Endothelial cell of umbilical vein (primary cell): ENCODE data around the gene ADGRE1. TPM values are rescaled to one million over a fixed set of nuclear protein-coding genes. Genes with fewer than 3 reads are reported as not detected.

Experiments
- BruUV-seq: library from RNA; stranded (reverse); fragments of 400-500 nt; replicated peaks from 2 replicates; lab custom pipeline; 2021; lab: Mats Ljungman, UMichigan
- CTCF ChIA-PET: fragments of 300-600, 350-600 bp; sonication (Branson Sonifier 250); formaldehyde crosslinking; loops from one replicate; lab custom pipeline; 2021; ENCODE audit warnings: antibody characterized with exemption, inconsistent platforms; lab: Charles Lee
- POLR2A ChIA-PET: fragments of 300-600, 350-600 bp; sonication (Branson Sonifier 250); formaldehyde crosslinking; loops from one replicate; lab custom pipeline; 2021; ENCODE audit warnings: antibody characterized with exemption, inconsistent platforms; lab: Charles Lee
- DNase-seq: peaks from one replicate; pipeline ENCODE4 v3.0.0-alpha.2; 2011; ENCODE audit warnings: low read depth, low spot score
- FAIRE-seq: peaks from 2 replicates; lab custom pipeline; 2011; peaks lifted over from hg19 to GRCh38; lab: Jason Lieb, UNC
- H2AFZ ChIP-seq: 2 replicates; pipeline ENCODE4 v1.6.0; 2012; ENCODE audit warnings: low read depth, low read length, control low read depth, inconsistent platforms
- H3K27ac ChIP-seq: 2 replicates; pipeline ENCODE4 v1.5.1; 2011; ENCODE audit warnings: low read depth, mild to moderate bottlenecking, control low read depth, low read length, moderate library complexity; ENCODE audit not compliant: insufficient read depth
- H3K27me3 ChIP-seq, 2 experiments: 2 replicates each; pipeline versions ENCODE4 v1.6.0 to v1.6.1; 2011; ENCODE audit warnings: low read length in 2 of 2, mixed read lengths in 1 of 2; ENCODE audit not compliant: control insufficient read depth in 2 of 2, insufficient read depth in 2 of 2
- H3K36me3 ChIP-seq, 2 experiments: 2 replicates in 1 of 2; 3 replicates in 1 of 2; pipeline ENCODE4 v1.5.1; 2011; ENCODE audit warnings: low read length in 2 of 2, mild to moderate bottlenecking in 1 of 2, moderate library complexity in 1 of 2; ENCODE audit not compliant: control insufficient read depth in 2 of 2, insufficient read depth in 2 of 2; ENCODE audit errors: extremely low read depth in 1 of 2
- H3K4me1 ChIP-seq: 3 replicates; pipeline ENCODE4 v1.5.1; 2011; ENCODE audit warnings: mild to moderate bottlenecking, low read length; ENCODE audit not compliant: control insufficient read depth, insufficient read depth; ENCODE audit errors: extremely low read depth
- H3K4me2 ChIP-seq: 2 replicates; pipeline ENCODE4 v1.6.1; 2011; ENCODE audit warnings: low read length, control low read depth, mixed read lengths; ENCODE audit not compliant: insufficient read depth
- H3K4me3 ChIP-seq, 3 experiments: fragments of 200-600 bp in 1 of 3; sonication (generic), shearing (Covaris generic) in 1 of 3; replicated peaks in 1 of 3; 2 replicates each; pipeline ENCODE4 v1.5.1; 2011 to 2016; ENCODE audit warnings: control low read depth in 3 of 3, low read length in 3 of 3, mild to moderate bottlenecking in 2 of 3, inconsistent platforms in 1 of 3, low read depth in 1 of 3, moderate library complexity in 1 of 3; ENCODE audit not compliant: insufficient read depth in 1 of 3
- H3K79me2 ChIP-seq: 2 replicates; pipeline ENCODE4 v1.6.0; 2012; ENCODE audit warnings: low read length, inconsistent platforms; ENCODE audit not compliant: control insufficient read depth, insufficient read depth
- H3K9ac ChIP-seq: replicated peaks from 2 replicates; pipeline ENCODE3; 2011; ENCODE audit warnings: low read length, control low read depth; ENCODE audit not compliant: insufficient read depth; ENCODE audit errors: extremely low read depth
- H3K9me1 ChIP-seq: replicated peaks from 3 replicates; pipeline ENCODE4 v1.6.0; 2011; ENCODE audit warnings: mild to moderate bottlenecking, low read length; ENCODE audit not compliant: control insufficient read depth, insufficient read depth; ENCODE audit errors: extremely low read depth
- H3K9me3 ChIP-seq: replicated peaks from 2 replicates; pipeline ENCODE4 v1.5.1; 2012; ENCODE audit warnings: low read length, inconsistent platforms; ENCODE audit not compliant: control insufficient read depth, insufficient read depth
- H4K20me1 ChIP-seq: replicated peaks from 2 replicates; pipeline ENCODE3; 2011; ENCODE audit warnings: mild to moderate bottlenecking, low read length; ENCODE audit not compliant: control insufficient read depth, insufficient read depth; ENCODE audit errors: extremely low read depth
- CTCF ChIP-seq, 2 donors: IDR thresholded peaks; 1 replicate in 1 of 2; 2 replicates in 1 of 2; pipeline ENCODE4 v1.5.1; 2011; ENCODE audit warnings: low read length in 2 of 2, mild to moderate bottlenecking in 2 of 2, moderate library complexity in 2 of 2, control low read depth in 1 of 2, inconsistent platforms in 1 of 2, low read depth in 1 of 2; ENCODE audit not compliant: insufficient read depth in 1 of 2; ENCODE audit errors: extremely low read depth in 1 of 2
- EZH2 ChIP-seq: IDR thresholded peaks from 2 replicates; pipeline ENCODE4 v1.6.1; 2012; ENCODE audit warnings: borderline replicate concordance, low read depth, mild to moderate bottlenecking, moderate library complexity, low read length, inconsistent platforms; ENCODE audit not compliant: severe bottlenecking
- FOS ChIP-seq: IDR thresholded peaks from 2 replicates; pipeline ENCODE4 v1.6.1; 2011; ENCODE audit warnings: mild to moderate bottlenecking, low read length, moderate library complexity, borderline replicate concordance; ENCODE audit not compliant: insufficient read depth
- GATA2 ChIP-seq: IDR thresholded peaks from 2 replicates; pipeline ENCODE4 v1.7.0; 2011; ENCODE audit warnings: low read depth, mild to moderate bottlenecking, moderate library complexity, mixed read lengths, low read length; ENCODE audit not compliant: insufficient read length, insufficient read depth
- JUN ChIP-seq: IDR thresholded peaks from 2 replicates; pipeline ENCODE4 v1.6.1; 2011; ENCODE audit warnings: borderline replicate concordance, low read depth; ENCODE audit not compliant: insufficient read length, insufficient read depth
- MAX ChIP-seq: IDR thresholded peaks from 2 replicates; pipeline ENCODE4 v1.6.1; 2011; ENCODE audit not compliant: insufficient read depth, insufficient read length
- MYC ChIP-seq: IDR thresholded peaks from one replicate; pipeline ENCODE4 v1.6.1; 2011; ENCODE audit warnings: mild to moderate bottlenecking, low read depth, low read length
- POLR2A ChIP-seq: IDR thresholded peaks from 2 replicates; pipeline ENCODE4 v1.6.1; 2012; ENCODE audit warnings: low read depth, mild to moderate bottlenecking, control low read depth, low read length
- POLR2AphosphoS5 ChIP-seq: IDR thresholded peaks from 2 replicates; pipeline ENCODE4 v1.6.1; 2012; ENCODE audit warnings: low read depth, mild to moderate bottlenecking, control low read depth, low read length, moderate library complexity; ENCODE audit not compliant: insufficient read depth
- dilution Hi-C: fragments of 300-500 bp; cut with MboI; formaldehyde crosslinking; loops from one replicate; pipeline ENCODE4 v1.15.0; 2019; ENCODE audit warnings: low sequenced_read_pairs; ENCODE audit not compliant: extremely low pct_ligation_motif_present
- intact Hi-C: fragments of 100-400 bp; cut with micrococcal nuclease; formaldehyde crosslinking; loops from one replicate; pipeline ENCODE4 v1.10.0; 2022
- polyA plus RNA-seq, 4 experiments: library from polyadenylated mRNA; depleted of rRNA in 3 of 4; stranded (reverse) in 3 of 4; unstranded in 1 of 4; fragments of >200 nt; gene quantifications; 2 replicates each; pipeline versions ENCODE4 v1.2.1 to v1.2.3, GENCODE V29; 2011 to 2012; ENCODE audit warnings: missing spikeins in 1 of 4
- total RNA-seq: library from RNA; stranded (reverse); gene quantifications from 2 replicates; pipeline ENCODE4 v1.2.3, GENCODE V29; 2021

The ADGRE1 gene
- total and polyA plus RNA-seq, 2 donors (not counting 3 experiments of a cell fraction or from before 2014, with no cell fraction given), result not detected

DNA sequence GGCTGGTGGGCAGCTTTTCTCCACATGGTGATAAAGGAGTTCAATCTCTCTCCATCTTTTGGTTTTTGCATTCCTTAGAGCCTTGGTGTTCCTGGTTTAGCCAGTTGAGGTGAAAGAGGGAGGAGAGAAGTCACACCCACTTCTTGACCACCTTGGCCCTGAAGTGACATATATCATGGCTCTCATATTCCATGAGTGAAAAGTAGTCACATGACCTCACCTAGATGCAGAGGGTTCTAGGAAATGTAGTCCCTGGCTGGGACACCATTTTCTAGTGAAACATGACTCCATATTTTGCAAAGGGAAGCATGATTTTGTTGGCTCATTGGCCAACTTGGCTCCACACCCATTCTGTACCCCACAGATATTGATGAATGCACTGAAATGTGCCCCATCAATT lies 16.1 kb downstream of the ADGRE1 start:
- no TSS peak for BruUV-seq
- Histone ChIP-seq H3K9me3 (peaks cover 2% of the 10 kb centered on the region), H3K4me1 (no peaks in the 10 kb centered on the region), H3K4me3 (no peak overlapping the region), H3K79me2 (no peaks in the 10 kb centered on the region), H3K4me2 (no peak overlapping the region), H3K9me1 (no peaks in the 10 kb centered on the region), H2AFZ (no peak overlapping the region), H4K20me1 (no peaks in the 10 kb centered on the region), H3K27me3 (no peaks in the 10 kb centered on the region), H3K9ac (no peak overlapping the region), H3K36me3 (no peaks in the 10 kb centered on the region), H3K27ac (no peak overlapping the region)
- TF ChIP-seq MAX, result no peak
- no peak for TF ChIP-seq MYC
- DNase-seq (no peak), FAIRE-seq (no peak)
- dilution Hi-C loops, result no loop called here
- intact Hi-C loops, result no loop called here
- ChIA-PET POLR2A (no interaction called here), CTCF (interaction anchor here (1.3 to 2.1 kb wide), 2 partner anchors 19 to 60 kb away, joined by 3 to 5 read pairs; no protein-coding TSS in a partner anchor)

DNA sequence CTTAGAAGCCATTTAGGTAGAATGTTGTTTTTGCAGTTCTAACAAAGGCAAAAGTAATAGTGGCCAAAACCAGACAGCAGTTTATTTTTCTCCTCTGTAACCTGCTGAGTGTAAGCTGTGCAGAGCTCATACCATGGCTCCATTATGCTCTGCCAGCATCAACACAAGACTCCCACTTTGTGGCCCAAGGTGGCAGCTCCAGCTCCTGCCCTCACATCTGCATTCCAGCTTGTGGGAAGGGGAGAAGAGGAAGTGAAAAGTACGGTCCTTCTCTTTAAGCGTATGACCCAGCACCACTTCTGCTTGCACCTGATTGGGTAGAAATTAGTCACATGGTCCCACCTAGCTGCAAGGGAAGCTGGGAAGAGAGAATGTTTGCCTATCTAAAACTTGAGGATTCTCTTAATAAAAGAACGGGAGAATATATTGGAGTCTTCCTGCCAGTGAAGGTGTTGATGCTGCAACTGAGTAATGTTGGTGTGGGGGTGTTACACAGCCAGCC lies 19.2 kb downstream of the ADGRE1 start:
- Histone ChIP-seq H3K79me2 (no peaks in the 10 kb centered on the region), H3K36me3 (no peaks in the 10 kb centered on the region), H3K4me3 (no peak overlapping the region), H3K27me3 (no peaks in the 10 kb centered on the region), H4K20me1 (no peaks in the 10 kb centered on the region), H3K4me2 (no peak overlapping the region), H3K9ac (no peak overlapping the region), H3K9me3 (peaks cover 2% of the 10 kb centered on the region), H3K4me1 (no peaks in the 10 kb centered on the region), H2AFZ (no peak overlapping the region), H3K9me1 (no peaks in the 10 kb centered on the region), H3K27ac (no peak overlapping the region)
- BruUV-seq, result no TSS peak
- intact Hi-C loops (no loop called here), dilution Hi-C loops (no loop called here)
- no peak for DNase-seq
- CTCF ChIA-PET, result no interaction called here
- FAIRE-seq, result no peak
- POLR2A ChIA-PET, result no interaction called here
- no peak for TF ChIP-seq POLR2AphosphoS5
- TF ChIP-seq GATA2, result no peak
- TF ChIP-seq EZH2, result no peak
- no peak for TF ChIP-seq CTCF (IDR thresholded peaks at IDR 0.05; ENCODE audit: extremely low read depth in 1 of 2, insufficient read depth in 1 of 2, low read depth in 1 of 2, low read length in 2 of 2)
- no peak for TF ChIP-seq MAX
- TF ChIP-seq POLR2A, result no peak
- no peak for TF ChIP-seq JUN
- TF ChIP-seq MYC, result no peak
- TF ChIP-seq FOS, result no peak
